ENCODE data around the gene ZGLP1.

ZGLP1 gene

DNA sequence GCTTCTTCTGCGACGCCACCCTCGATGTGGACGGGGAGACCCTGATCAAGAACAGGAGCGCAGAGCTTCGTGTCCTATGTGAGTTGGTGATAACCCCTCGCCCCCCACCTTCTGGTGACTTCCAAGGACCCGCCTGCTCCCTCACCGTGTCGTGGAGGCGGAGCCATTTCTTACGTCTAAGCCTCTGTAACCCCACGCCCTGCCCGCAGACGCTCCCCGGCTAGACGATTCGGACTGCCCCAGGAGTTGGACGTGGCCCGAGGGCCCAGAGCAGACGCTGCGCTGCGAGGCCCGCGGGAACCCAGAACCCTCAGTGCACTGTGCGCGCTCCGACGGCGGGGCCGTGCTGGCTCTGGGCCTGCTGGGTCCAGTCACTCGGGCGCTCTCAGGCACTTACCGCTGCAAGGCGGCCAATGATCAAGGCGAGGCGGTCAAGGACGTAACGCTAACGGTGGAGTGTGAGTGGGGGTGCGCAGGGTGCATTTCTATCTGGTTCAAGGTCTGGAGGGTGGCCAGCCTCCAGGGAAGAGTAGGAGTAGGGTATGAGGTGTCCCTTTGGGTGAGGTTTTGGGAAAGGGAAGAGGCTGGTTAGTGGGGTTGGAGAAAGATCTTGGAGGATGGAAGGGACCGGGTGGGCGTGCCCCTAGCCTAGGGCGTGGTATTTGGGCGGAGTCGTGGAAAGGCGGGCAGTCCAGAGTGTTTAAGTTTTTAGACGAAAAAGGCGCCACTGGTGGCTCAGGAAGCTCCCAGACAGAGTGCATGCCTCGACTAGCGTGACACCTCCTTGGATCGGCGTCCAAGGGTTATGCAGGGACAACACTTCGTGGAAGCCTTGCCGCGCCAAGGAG lies 16.6 kb downstream of the ZGLP1 start:
- no peak for TF ChIP-seq POLR2AphosphoS5 (IDR thresholded peaks at IDR 0.05; ENCODE audit: low read depth, low read length)
- no peak for TF ChIP-seq SIN3A (IDR thresholded peaks at IDR 0.05; ENCODE audit: borderline replicate concordance, insufficient read depth, low read length)
- TF ChIP-seq TAF1 (IDR thresholded peaks at IDR 0.05; ENCODE audit: borderline replicate concordance, insufficient read depth, low read length), result no peak
- TF ChIP-seq FOXP2 (optimal IDR thresholded peaks at IDR 0.05; ENCODE audit: borderline replicate concordance, extremely low read depth, extremely low read length, insufficient read depth), result no peak
- no peak for TF ChIP-seq REST (IDR thresholded peaks at IDR 0.05; ENCODE audit: insufficient read depth in 1 of 2, low read depth in 2 of 2, low read length in 2 of 2)

GRCh38 chr19:10292206-10292788 lies 17.3 kb downstream of the ZGLP1 start:
- TF ChIP-seq REST (IDR thresholded peaks at IDR 0.05; ENCODE audit: insufficient read depth in 1 of 2, low read depth in 2 of 2, low read length in 2 of 2) (no peak), SIN3A (IDR thresholded peaks at IDR 0.05; ENCODE audit: borderline replicate concordance, insufficient read depth, low read length) (no peak), TAF1 (IDR thresholded peaks at IDR 0.05; ENCODE audit: borderline replicate concordance, insufficient read depth, low read length) (no peak), POLR2AphosphoS5 (IDR thresholded peaks at IDR 0.05; ENCODE audit: low read depth, low read length) (no peak), FOXP2 (optimal IDR thresholded peaks at IDR 0.05; ENCODE audit: borderline replicate concordance, extremely low read depth, extremely low read length, insufficient read depth) (no peak)

GRCh38 chr19:10291554-10292205 lies 17.9 kb downstream of the ZGLP1 start:
- TF ChIP-seq REST (IDR thresholded peaks at IDR 0.05; ENCODE audit: insufficient read depth in 1 of 2, low read depth in 2 of 2, low read length in 2 of 2) (no peak), FOXP2 (optimal IDR thresholded peaks at IDR 0.05; ENCODE audit: borderline replicate concordance, extremely low read depth, extremely low read length, insufficient read depth) (no peak), TAF1 (IDR thresholded peaks at IDR 0.05; ENCODE audit: borderline replicate concordance, insufficient read depth, low read length) (no peak), SIN3A (IDR thresholded peaks at IDR 0.05; ENCODE audit: borderline replicate concordance, insufficient read depth, low read length) (no peak), POLR2AphosphoS5 (IDR thresholded peaks at IDR 0.05; ENCODE audit: low read depth, low read length) (no peak)

- TF ChIP-seq SIN3A (IDR thresholded peaks at IDR 0.05; ENCODE audit: borderline replicate concordance, insufficient read depth, low read length), result no peak
- 0 out of 2 replicates have a peak, but pooled peaks have one; percentile 29 for TF ChIP-seq POLR2AphosphoS5 (IDR thresholded peaks at IDR 0.05; ENCODE audit: low read depth, low read length)
Observed at GRCh38 chr19:10290876-10291553, 18.6 kb downstream of the ZGLP1 start.

DNA sequence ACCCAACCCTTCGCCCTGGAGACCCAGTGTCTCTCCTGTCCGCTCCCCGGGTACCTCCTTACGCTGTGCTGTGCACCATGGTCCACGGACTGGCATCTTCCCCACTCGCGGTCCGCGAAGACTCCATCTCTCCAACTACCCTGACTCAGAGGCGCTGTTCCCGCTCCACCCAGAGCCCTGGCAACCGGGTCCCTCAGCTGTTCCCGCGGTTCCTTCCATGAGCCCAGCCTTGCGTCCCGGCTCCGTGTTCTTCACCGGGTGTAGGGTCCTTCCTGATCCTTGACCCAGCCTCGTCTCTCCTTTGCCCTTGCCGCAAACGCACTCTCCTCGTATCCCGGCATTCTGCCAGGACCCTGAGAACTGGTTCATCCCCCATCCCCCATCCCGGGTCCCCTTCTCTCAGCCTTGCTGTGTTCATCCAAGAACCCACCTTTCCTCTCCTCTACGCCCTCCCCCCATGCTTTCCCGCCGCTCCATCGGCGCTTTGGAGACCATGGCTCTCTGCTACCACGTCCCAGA lies 19.2 kb downstream of the ZGLP1 start:
- TF ChIP-seq FOXP2 (optimal IDR thresholded peaks at IDR 0.05; ENCODE audit: borderline replicate concordance, extremely low read depth, extremely low read length, insufficient read depth), result no peak
